ENCODE results near the gene CIC. TPM values are rescaled to one million over a fixed set of nuclear protein-coding genes. Genes with fewer than 3 reads are reported as not detected.

CIC gene
- total RNA-seq, 3 donors from 2014 or later (not counting 1 experiment from before 2014, with no cell fraction given): 95.4 to 121 (median 108) TPM

- Mint-ChIP-seq H3K27ac (peak within 1 kb of the TSS in 1 of 2 donors; percentile 74), H3K4me1 (peaks cover 12 to 20% of the 10 kb centered on the region in 2 donors), H3K27me3 (ENCODE audit: low read depth in 2 of 2) (peaks cover 0 to 3% of the 10 kb centered on the region in 2 donors), H3K4me3 (peak within 1 kb of the TSS; percentile 79), H3K36me3 (no peaks in the 10 kb centered on the region), H3K9me3 (no peaks in the 10 kb centered on the region)
- no peak for TF ChIP-seq CTCF (IDR thresholded peaks at IDR 0.05)
- peak in 1 of 3 donors; percentile 5 for ATAC-seq
- Histone ChIP-seq H3K4me1 (ENCODE audit: control insufficient read depth, insufficient read depth, low read length) (peaks cover 17% of the 10 kb centered on the region), H3K9me3 (ENCODE audit: control insufficient read depth, insufficient read depth, low read length) (no peaks in the 10 kb centered on the region), H3K4me3 (ENCODE audit: low read length) (peak within 1 kb of the TSS; percentile 64), H3K36me3 (ENCODE audit: control insufficient read depth, insufficient read depth, low read length) (no peaks in the 10 kb centered on the region), H3K27ac (ENCODE audit: low read length) (peak within 1 kb of the TSS; percentile 22), H3K27me3 (ENCODE audit: control insufficient read depth, insufficient read depth, low read length) (no peaks in the 10 kb centered on the region)
- WGBS (ENCODE audit: insufficient coverage): 8% methylated on average over 21 of the region's 21 CpGs
- intact Hi-C loops (cut with micrococcal nuclease): loop anchor here (2.0 kb wide), 1 partner anchor 23 kb away; the partner anchor contains the start of gene MEGF8
- peak in 1 of 2 donors; percentile 49 for DNase-seq
Observed at GRCh38 chr19:42301646-42302203, 32.7 kb downstream of the CIC start, which contains the start of gene PRR19. Gene PRR19, plus strand, starts transcription at chr19:42302132. Its CDS starts 7,453 bp downstream, at chr19:42309585.

DNA sequence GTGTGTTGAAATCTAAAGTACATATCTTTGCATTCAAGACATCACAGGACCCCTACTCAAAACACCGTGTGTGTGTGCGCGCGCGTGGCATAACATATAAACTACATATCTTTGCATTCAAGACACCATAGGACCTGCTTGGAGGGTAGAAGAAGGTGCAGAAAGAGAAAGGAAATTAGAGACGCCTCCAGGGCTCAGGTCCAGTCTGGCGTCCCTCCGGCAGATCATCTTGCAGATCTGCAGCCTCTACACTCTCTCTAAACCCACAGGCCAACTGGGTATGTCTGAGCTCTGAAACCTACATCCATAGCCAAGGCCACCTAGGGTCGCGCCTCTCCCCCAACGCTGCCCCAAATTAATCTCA, 34.0 kb downstream of the CIC start:
- ATAC-seq (no peak), DNase-seq (no peak)
- TF ChIP-seq CTCF (IDR thresholded peaks at IDR 0.05): no peak
- H3K4me3 ChIP-seq (ENCODE audit: low read length): peak overlapping the region; percentile 64
- Mint-ChIP-seq H3K27me3 (ENCODE audit: low read depth in 2 of 2) (peaks cover 0 to 10% of the 10 kb centered on the region in 2 donors), H3K36me3 (no peaks in the 10 kb centered on the region), H3K27ac (peak overlapping the region in 1 of 2 donors; percentile 74), H3K4me1 (peaks cover 12 to 20% of the 10 kb centered on the region in 2 donors), H3K4me3 (peak overlapping the region; percentile 79), H3K9me3 (no peaks in the 10 kb centered on the region)
- no peaks in the 10 kb centered on the region for H3K27me3 ChIP-seq (ENCODE audit: control insufficient read depth, insufficient read depth, low read length)
- H3K36me3 ChIP-seq (ENCODE audit: control insufficient read depth, insufficient read depth, low read length): no peaks in the 10 kb centered on the region
- intact Hi-C loops (cut with micrococcal nuclease): loop anchor here (2.0 kb wide), 1 partner anchor 22 kb away; the partner anchor contains the start of gene MEGF8
- peak overlapping the region; percentile 22 for H3K27ac ChIP-seq (ENCODE audit: low read length)
- WGBS (ENCODE audit: insufficient coverage): 89% methylated on average over 6 of the region's 11 CpGs
- no peaks in the 10 kb centered on the region for H3K9me3 ChIP-seq (ENCODE audit: control insufficient read depth, insufficient read depth, low read length)
- H3K4me1 ChIP-seq (ENCODE audit: control insufficient read depth, insufficient read depth, low read length): peaks cover 17% of the 10 kb centered on the region

DNA sequence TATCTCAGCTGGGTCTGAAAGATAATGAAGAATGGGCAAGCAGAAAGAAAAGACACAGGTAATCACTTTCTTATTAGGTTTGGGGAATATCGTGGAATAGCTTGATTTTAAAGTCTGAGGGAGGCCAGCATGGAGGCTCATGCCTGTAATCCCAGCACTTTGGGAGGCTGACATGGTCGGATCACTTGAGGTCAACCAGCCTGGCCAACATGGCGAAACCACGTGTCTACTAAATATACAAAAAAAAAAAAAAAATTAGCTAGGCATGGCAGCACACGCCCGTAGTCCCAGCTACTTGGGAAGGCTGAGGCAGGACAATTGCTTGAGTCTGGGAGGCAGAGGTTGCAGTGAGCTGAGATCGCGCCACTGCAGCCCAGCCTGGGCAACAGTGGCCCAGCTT, 34.8 kb downstream of the CIC start:
- ATAC-seq: no peak
- H3K27me3 Mint-ChIP-seq (ENCODE audit: low read depth in 2 of 2): peaks cover 0 to 11% of the 10 kb centered on the region in 2 donors
- H3K4me1 ChIP-seq (ENCODE audit: control insufficient read depth, insufficient read depth, low read length): peaks cover 17% of the 10 kb centered on the region
- H3K27ac Mint-ChIP-seq: no peak overlapping the region
- no peak overlapping the region for H3K4me3 Mint-ChIP-seq
- H3K9me3 Mint-ChIP-seq: no peaks in the 10 kb centered on the region
- no peak for DNase-seq
- H3K4me1 Mint-ChIP-seq: peaks cover 12 to 20% of the 10 kb centered on the region in 2 donors
- H3K27me3 ChIP-seq (ENCODE audit: control insufficient read depth, insufficient read depth, low read length): no peaks in the 10 kb centered on the region
- WGBS (ENCODE audit: insufficient coverage): 85% methylated on average over 7 of the region's 8 CpGs
- H3K36me3 Mint-ChIP-seq: no peaks in the 10 kb centered on the region
- no peak overlapping the region for H3K27ac ChIP-seq (ENCODE audit: low read length)
- no peaks in the 10 kb centered on the region for H3K36me3 ChIP-seq (ENCODE audit: control insufficient read depth, insufficient read depth, low read length)
- no peak for TF ChIP-seq CTCF (IDR thresholded peaks at IDR 0.05)
- no peaks in the 10 kb centered on the region for H3K9me3 ChIP-seq (ENCODE audit: control insufficient read depth, insufficient read depth, low read length)
- intact Hi-C loops (cut with micrococcal nuclease): loop anchor here (2.0 kb wide), 1 partner anchor 21 kb away; the partner anchor contains the start of gene MEGF8
- no peak overlapping the region for H3K4me3 ChIP-seq (ENCODE audit: low read length)
